CD1c-positive myeloid dendritic cell (primary cell): Measurements from ENCODE around the gene PLPP6.
A peak's percentile ranks its signal among the peaks of the same experiment; 100 is the strongest.

ENCODE experiments used
- DNase-seq: peaks from one replicate; pipeline ENCODE4 v3.0.0-alpha.2; 2016; ENCODE audit errors: extremely low spot score

Gene PLPP6

DNA sequence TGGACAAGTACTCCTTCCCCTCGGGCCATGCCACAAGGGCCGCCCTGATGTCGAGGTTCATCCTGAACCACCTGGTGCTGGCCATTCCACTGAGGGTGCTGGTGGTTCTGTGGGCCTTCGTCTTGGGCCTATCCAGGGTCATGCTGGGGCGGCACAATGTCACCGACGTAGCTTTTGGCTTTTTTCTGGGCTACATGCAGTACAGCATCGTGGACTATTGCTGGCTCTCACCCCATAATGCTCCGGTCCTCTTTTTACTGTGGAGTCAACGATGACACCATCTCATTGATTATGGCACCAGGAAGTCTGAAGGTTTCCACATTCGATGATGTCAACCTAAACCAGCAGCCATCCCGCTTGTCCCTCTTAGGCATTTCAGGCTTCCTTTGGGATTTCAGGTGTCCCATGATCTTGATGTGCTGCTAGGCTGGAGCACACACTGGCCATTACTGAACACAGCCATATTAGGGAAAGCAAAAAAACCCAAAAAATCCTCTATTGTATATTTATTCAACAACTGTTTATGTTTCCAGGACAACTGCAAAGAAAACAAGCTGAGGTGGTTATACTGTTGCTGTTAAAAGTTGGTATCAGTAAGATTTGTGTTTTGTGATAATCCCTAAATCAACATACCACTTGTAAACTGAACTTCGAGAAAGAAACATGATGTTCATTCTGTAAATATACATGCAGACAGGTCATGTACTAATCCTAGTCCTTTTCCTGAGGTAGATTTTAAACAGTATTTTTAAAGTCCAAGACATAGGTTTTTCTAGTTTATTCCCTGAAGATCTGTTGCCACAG, 1.1 kb downstream of the PLPP6 start:
- DNase-seq: no peak

DNA sequence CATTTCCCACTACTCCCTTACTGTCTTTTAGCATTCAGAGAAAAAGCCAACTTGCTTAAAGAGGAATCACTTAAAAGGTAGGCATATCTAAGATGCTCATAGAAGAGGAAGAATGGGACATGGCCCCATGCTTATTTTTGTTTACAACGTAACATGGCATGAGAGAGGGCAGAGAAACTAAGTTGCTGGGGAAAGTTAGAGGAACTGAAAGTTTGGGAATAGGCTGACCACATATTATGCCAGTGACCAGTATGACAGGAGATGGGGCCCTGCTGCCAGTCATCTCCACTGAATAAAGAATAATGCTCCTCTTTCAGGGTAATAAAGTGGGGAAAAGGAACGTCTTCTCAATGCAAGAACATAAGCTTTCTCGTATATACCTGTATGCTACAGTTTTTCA, 1.9 kb downstream of the PLPP6 start:
- DNase-seq: peak; percentile 30

DNA sequence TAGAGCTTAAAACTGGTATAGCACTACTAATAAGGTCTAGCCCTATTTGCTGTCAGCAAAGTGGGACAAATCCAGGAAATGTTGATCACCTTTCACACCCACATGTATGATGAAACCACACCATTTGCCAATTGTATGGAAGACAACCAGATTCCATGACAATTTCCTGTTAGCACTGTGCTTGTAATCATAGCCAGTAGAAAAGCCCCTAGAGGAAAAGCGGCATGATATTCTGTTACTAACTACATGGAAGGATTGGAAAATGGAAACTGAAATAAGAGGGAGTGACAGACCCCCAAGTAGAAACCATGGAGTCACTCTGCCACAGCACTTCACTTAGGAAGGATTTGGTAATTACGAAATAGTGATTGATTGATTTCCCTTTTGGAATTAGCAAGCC, 3.3 kb downstream of the PLPP6 start:
- DNase-seq: no peak

DNA sequence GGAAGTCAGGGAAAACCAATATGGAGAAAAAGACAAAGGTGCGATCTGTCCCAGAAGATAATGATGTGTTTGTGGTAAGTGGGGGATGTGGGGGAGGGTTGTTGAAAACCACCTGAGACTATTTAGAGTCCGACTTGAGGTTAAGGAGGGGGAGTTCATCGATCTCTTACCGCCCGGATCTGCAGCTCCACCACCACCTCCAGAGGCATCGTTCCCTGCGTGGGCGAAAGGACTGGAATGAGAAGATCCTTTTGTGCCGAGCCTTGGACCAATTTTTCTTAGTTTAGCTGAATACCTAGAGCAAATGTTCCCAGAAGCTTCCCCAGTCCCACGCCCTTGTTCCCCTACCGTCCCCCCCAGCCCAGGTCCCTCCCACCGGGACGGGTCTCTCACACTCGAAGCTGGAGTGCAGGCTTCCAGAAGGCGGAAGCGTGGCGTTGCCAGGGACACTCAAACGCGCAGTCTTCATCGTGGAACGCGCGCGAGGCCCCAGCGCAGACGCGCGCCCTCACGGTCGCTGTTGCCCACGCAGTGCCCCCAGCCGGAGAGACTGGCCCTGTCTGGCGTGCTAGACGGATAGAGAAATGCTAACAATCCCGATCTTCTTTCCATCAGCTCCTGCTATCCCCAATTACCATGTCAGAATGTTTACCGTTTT, 4.1 kb downstream of the PLPP6 start, which contains the start of gene SPATA6L:
SPATA6L (minus strand) TSS at position 439 of the 658 bp plus-strand sequence; CDS start at position 209, 230 bp downstream.
- peak; percentile 66 for DNase-seq

DNA sequence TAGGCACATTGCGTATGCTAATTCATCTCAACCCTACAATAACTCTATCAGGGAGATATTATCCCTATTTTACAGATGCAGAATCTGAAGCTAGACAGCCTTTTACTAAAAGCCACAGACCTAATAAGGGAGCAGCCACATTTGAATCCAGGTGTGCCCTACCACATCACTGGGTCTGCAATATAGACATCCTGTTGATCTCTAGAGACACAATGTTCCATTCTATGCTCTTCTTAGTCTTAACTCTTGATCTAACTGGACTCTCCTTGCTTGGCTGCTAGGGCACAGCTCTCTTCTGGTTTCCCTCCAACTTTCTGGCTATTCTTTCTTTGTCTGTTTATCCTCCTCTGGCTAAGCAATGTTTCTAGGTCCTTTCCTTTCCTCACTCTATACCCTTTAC, 5.6 kb downstream of the PLPP6 start:
- DNase-seq: no peak

DNA sequence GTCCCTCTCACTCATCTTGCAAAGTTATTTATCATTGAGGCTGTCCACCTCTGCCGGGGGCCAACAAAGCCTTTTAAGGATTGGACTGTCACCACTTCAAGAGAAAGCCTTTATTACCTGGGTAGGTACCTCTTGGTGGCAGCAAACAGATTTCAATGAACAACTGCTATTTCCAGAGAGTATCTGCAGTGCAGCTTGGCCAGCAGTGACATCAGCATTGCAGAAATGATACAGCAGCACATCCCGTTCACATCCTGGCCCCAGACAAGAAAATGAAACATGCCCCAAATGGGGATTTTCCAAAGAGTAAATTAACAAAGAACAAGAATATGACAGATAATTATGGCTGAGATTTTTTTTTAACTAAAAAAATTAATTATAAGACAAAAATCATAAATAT, 6.5 kb downstream of the PLPP6 start:
- DNase-seq: no peak

DNA sequence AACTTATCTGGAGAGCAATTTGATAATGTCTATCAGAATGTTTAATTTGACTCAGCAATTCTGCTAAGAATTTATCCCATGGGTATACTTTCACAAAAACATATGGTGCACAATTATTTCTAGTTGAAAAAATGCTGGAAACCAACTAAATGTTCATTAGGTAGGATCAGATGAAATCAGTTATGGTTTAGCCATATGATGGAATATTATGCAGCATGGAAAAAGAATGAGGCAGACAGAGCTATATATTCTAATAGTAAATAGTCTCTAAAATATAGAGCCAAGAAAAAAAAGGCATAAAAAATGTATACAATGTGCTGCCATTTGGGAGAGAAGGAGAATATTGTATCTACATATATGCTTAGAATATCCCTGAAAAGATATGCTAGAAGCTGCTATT, 7.8 kb downstream of the PLPP6 start:
- DNase-seq: no peak

DNA sequence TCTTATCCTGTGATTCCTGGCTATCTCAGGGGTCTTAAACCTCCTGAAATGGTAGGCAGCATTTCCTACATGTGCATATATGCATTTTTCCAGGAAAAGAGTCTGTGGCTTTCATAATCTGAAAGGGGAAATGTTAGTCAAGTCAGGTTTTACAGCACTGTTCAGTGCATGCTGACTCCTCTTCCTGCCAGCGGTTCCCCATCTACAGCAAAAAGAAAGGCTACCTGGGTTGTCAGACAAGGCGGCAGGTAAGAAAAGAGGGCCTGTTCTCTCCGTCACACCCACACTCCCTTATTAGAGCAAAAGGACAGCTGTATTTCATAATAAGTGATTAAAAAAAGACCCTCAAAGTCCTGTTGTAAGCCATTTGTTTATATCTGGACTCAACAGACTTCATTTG, 8.5 kb downstream of the PLPP6 start:
- DNase-seq: no peak

DNA sequence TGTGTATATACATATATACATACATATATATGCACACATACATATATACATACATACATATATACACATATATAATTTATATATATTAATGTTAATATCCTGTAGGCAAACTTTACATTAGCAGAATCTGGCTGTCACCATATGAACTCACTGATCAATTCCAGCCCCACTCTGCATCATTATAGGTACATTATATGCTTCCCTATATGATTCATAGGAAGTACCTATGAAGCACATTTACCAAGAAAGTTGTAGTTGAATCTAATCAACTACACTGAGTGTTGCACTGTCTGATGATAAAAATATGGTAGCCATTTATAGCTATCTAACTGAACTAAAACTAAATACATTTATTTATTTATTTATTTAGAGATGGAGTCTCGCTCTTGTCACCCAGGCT, 9.6 kb downstream of the PLPP6 start:
- no peak for DNase-seq

DNA sequence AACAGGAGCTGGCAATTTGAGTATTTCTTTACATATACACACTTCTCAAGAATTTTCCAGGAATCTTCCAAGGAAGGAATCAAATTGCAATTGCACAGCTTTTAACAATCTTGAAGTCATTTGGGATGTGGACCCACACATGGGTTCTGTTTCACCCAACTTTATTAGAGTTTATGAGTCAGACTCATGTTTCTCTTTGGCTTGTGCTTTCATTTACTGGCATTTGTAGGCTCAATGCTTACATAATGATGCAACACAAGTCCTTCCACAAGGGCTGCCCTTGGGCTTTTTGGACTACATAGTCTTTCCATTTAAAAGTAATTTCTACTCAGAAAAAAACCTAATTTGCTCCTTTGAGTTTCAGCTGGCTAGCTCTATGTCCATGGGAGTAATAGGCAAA, 12.7 kb downstream of the PLPP6 start:
- no peak for DNase-seq

DNA sequence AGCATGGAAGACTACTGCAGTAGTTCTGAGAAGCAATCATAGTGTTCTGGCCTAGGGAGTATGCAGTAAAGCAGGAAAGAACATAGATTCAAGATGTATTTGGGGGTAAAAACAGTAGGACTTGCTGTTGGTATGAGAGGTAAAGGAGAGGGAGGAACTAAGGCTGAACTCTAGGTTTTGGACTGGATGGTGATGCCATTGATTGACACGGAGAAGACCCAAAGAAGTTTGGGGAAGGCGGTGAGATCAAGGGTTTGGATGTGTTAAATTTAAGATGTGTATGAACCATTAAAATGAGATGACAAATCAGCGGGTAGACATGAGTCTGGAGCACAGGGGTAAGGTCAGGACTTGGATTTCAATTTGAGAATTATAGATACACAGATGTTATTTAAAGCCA, 15.3 kb downstream of the PLPP6 start:
- no peak for DNase-seq

DNA sequence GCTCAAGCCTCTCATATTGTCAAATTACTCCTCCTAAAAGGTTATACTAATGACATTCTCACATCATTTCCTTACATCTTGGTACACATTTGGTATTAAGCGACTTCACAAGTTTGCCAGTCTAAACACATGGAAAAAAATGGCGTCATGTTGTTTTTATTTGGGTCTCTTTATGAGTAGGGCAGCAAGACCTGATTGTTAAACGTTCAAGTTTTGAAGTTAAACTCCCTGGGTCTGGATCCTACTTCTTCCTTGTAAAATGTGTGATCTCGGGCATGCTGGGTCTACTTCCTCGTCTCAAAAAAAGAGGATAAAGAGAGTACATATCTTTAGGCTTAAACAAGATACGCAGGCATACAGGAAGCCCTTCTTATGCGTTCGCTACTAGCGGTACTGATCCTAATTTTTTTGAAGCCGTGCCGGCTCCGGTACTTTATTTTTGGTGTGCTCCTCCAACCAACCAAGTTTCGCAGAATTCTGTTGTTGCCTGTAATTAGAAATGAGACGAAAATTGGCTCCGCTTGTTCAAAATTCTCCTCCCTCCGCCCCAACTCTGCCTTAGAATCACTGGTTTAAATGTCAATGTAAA, 16.7 kb downstream of the PLPP6 start:
- peak; percentile 51 for DNase-seq

DNA sequence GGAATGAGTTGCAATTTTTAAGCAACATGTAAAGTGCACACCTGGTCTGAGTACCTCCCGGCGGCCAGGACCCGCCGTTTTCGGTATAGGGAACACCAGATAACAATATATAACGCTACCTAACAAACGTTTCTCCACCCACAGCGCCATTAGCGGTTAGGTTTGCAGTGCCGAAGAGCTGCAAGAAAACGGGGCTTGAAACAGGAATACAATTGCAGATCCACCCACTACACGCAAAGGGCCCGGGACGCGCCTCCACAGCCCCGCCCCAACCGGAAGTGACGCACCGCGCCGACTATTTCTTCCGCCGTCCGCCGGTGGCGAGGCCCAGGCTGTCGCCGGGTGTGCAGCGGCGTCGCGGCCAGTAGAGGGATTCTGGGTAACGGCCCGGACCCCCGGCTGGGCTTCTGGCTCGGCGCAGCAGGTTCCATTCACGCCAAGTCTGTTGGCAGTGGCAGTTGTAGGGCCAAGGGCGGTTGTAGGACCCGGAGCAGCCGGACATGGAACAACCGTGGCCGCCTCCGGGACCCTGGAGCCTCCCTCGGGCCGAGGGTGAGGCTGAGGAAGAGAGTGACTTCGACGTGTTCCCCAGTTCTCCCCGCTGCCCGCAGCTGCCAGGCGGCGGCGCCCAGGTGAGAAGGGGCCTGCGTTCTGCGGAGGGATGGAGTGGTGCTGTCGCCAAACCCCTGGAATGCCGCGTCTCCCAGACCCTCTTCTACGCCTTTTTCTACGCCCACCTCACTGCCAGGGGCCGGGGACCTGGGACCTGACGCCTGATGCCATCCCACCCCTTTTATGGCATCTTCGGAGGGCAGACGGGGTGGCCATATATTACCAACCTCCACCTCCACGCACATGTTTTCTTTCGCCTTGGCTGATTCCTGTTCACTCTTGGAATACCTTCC, 17.4 kb downstream of the PLPP6 start, which contains the start of gene CDC37L1:
CDC37L1 (plus strand) TSS at position 302 of the 905 bp plus-strand sequence; CDS start at position 501, 199 bp downstream.
- peak; percentile 99 for DNase-seq

DNA sequence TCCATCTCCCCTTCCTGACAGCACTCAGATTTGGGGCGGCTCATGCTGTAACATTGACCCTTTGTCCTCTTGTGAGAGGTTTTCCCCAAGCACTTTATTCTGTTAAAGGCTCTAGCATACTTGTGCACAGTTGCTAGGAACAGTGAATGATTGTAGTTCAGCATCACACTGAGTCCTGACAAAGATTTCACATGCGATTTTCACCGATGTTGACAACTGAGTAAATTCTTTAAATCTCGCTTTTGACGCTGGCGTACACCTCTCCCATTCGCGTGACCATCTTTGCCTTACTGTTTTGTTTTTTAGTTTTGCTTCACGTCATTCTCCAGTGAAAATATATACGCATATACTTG, 18.1 kb downstream of the PLPP6 start:
- no peak for DNase-seq

DNA sequence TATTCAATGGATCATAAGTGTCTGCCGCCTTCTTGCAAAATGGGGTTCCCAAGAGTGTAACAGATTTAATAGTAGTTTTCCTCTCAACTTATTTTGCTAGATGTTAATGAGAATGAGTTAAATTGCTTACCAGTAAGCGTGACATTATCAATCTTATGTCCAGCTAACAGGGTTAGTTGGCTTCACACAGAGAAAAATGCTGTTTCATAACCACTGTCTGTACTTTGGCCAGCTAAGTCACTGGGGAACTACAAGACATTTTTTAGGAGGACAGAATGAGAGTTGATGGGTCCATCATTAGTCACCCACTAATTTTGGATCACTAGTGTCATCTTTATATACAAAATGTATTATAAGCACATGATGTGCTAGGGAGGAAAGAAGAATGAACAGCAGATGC, 18.7 kb downstream of the PLPP6 start:
- DNase-seq: peak; percentile 25

DNA sequence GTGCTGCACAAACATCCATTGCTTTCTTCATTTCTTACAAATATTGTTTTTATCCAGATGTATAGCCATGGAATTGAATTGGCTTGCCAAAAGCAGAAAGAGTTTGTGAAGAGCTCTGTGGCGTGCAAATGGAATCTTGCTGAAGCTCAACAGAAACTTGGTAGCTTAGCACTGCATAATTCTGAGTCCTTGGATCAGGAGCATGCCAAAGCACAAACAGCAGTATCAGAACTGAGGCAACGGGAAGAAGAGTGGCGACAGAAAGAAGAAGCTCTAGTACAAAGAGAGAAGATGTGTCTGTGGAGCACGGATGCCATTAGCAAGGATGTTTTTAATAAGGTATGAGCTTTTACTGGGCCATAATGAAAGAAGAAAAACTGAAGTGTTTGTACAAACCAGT, 22.7 kb downstream of the PLPP6 start:
- no peak for DNase-seq

DNA sequence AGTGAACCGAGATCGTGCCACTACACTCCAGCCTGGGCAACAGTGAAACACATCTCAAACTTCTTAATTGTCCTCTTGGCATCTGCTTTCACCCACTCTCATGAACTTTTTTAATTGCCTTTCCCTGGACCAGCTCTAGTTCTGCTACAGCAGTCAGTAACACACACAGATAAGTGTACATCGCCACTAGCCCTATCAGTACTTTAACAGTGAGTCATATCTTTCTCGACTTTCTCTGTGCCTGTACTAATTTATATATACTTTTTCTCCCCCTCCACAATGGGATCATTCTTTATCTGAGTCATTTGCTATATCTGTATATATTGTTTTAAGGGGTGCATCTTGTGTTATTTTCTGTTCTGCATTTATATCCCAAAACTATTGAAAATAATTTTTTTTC, 24.0 kb downstream of the PLPP6 start:
- DNase-seq: no peak

DNA sequence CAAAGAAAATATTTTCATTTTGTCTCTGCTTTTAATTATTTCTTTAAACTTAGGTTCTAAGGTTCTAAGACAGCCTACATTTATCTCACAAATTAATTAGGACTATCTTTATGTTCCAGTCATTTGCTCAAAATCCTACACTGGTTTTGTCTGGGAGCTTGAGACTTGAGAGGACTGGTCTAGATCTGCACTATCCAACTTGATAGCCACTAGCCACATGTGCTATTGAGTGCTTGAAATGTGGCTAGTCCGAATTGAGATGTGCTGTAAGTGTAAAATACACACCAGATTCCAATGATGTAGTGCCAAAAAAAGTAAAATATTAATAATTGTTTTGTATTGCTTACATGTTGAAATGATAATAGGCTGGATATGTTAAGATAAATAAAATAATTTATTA, 24.5 kb downstream of the PLPP6 start:
- DNase-seq: no peak

DNA sequence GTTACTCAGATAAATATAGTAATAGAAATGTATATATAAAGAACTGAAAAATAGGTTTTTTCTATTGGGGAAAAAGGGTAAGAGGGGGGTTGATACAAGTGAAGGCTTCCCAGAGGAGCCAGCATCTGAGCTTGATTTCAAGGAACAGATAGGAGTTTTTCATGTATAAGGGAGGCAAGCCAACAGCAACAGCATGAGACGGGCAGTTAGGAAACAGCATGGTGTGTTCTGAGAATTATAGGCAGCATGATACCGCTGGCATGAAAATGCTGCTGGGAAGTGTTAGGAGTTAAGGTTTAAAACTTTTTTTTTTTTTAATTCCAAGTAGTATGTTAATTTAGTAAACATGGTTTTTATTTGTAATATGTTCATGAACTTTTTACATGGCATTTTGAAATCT, 26.9 kb downstream of the PLPP6 start:
- no peak for DNase-seq

DNA sequence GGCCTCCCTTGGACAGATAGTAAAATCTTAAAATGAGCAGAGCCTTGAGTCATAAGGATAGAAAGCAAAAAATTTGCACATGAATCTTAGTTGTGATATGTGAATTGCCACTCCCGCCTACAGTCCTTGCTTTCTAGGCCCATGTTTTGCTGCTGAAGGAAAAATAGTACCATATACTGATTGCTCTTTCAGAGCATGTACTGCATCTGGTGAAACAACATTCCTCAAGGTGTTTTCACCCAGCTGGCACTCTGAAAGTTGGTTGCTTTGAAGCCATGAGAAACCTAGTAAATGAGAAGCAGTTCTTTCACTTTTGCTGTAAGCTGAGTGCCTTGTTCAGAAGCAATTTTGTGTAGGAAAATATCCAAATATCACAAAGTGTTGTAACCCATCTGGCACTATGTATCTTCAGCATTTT, 27.6 kb downstream of the PLPP6 start:
- DNase-seq: no peak

DNA sequence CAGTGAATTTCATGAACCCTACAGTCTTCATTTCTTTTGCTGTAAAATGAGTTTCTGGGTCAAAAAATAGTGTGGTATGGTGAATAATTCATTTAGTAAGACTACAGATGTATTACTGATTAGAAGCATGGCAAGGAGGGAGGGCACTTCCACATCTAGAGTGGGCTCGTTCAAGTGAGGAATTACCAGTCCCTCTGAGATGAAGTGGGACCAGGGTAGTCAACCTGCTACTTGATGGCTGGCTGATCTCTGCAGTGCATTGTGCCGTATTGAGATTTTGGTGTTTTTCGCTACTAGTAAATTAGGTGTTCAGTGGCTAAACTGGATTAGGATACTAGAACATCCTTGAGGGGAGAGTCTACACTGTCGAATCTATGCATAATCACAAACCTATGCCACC, 28.1 kb downstream of the PLPP6 start:
- DNase-seq: no peak

DNA sequence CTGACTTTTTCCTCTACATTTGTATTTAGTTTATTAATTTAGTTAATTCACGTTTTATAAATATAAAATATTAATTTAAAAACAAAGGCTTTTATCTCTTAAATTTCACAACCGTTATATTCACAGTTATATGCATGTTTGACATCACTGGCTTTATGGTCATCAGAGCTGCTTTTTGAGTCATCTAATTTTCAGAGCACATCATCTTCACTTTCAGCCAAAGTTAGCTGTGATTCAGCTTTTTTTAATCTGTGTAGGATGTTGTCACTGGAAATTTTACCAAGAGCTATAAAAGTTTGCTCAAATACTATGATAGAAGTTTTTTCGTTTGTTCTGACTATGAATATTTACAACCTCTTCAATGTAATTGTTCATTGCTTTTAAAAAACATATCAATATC, 29.7 kb downstream of the PLPP6 start:
- DNase-seq: no peak
